CD4-positive, alpha-beta memory T cell (primary cell): ENCODE measurements around the gene CLNK. TPM values are rescaled to one million over a fixed set of nuclear protein-coding genes. Genes with fewer than 3 reads are reported as not detected.

Source experiments
- CTCF ChIA-PET: fragments of 350-600 bp; sonication (Branson Sonifier 250); formaldehyde crosslinking; loops from one replicate; lab custom pipeline; 2021; ENCODE audit warnings: inconsistent platforms; ENCODE audit not compliant: partially characterized antibody; lab: Charles Lee
- POLR2A ChIA-PET: fragments of 350-600 bp; sonication (Branson Sonifier 250); formaldehyde crosslinking; loops from one replicate; lab custom pipeline; 2021; ENCODE audit not compliant: partially characterized antibody; lab: Charles Lee
- DNase-seq, 5 donors: peaks; one replicate each; pipeline versions ENCODE4 v3.0.0 to v3.0.0-alpha.2; 2020 to 2022; ENCODE audit warnings: mixed read lengths in 1 of 5
- H3K27ac ChIP-seq: one replicate; pipeline ENCODE4 v1.7.0; 2013; ENCODE audit warnings: low read depth, low read length
- H3K27me3 ChIP-seq: 2 replicates; pipeline ENCODE4 v1.7.0; 2013; ENCODE audit warnings: mild to moderate bottlenecking, low read length, moderate library complexity; ENCODE audit not compliant: insufficient read depth
- H3K36me3 ChIP-seq: 2 replicates; pipeline ENCODE4 v1.7.0; 2013; ENCODE audit warnings: mild to moderate bottlenecking, low read length, moderate library complexity; ENCODE audit not compliant: insufficient read depth
- H3K4me1 ChIP-seq: 2 replicates; pipeline ENCODE4 v1.7.0; 2013; ENCODE audit warnings: mild to moderate bottlenecking, low read length, moderate library complexity; ENCODE audit not compliant: insufficient read depth
- H3K4me3 ChIP-seq, 2 donors: one replicate each; pipeline ENCODE4 v1.7.0; 2013; ENCODE audit warnings: low read length in 2 of 2, mild to moderate bottlenecking in 1 of 2
- H3K9me3 ChIP-seq, 2 donors: one replicate each; pipeline ENCODE4 v1.7.0; 2013; ENCODE audit warnings: low read length in 2 of 2, control low read depth in 1 of 2; ENCODE audit not compliant: control insufficient read depth in 1 of 2
- H3K27ac Mint-ChIP-seq, 7 donors: one replicate each; pipeline ENCODE4 v1.8.0; 2020 to 2021; ENCODE audit warnings: mixed read lengths in 7 of 7, mild to moderate bottlenecking in 6 of 7, inconsistent platforms in 3 of 7, moderate library complexity in 3 of 7
- H3K27me3 Mint-ChIP-seq, 2 donors: one replicate each; pipeline ENCODE4 v1.8.0; 2020 to 2021; ENCODE audit warnings: mixed read lengths in 2 of 2
- H3K36me3 Mint-ChIP-seq, 2 donors: one replicate each; pipeline ENCODE4 v1.8.0; 2020 to 2021; ENCODE audit warnings: mixed read lengths in 2 of 2, inconsistent platforms in 1 of 2, mild to moderate bottlenecking in 1 of 2
- H3K4me1 Mint-ChIP-seq, 4 donors: one replicate each; pipeline ENCODE4 v1.8.0; 2020 to 2021; ENCODE audit warnings: mixed read lengths in 4 of 4, mild to moderate bottlenecking in 1 of 4
- H3K4me3 Mint-ChIP-seq, 8 donors: one replicate each; pipeline ENCODE4 v1.8.0; 2020 to 2021; ENCODE audit warnings: mixed read lengths in 8 of 8, mild to moderate bottlenecking in 7 of 8, moderate library complexity in 6 of 8, inconsistent platforms in 3 of 8
- H3K9me3 Mint-ChIP-seq, 8 donors: one replicate each; pipeline ENCODE4 v1.8.0; 2020 to 2021; ENCODE audit warnings: mixed read lengths in 8 of 8, mild to moderate bottlenecking in 5 of 8, inconsistent platforms in 3 of 8, moderate library complexity in 1 of 8
- intact Hi-C: fragments of 100-400 bp; cut with micrococcal nuclease; formaldehyde crosslinking; loops from one replicate; pipeline ENCODE4 v1.15.1; 2023
- polyA plus RNA-seq, 2 donors: library from polyadenylated mRNA; unstranded; fragments of 300-500 nt; fragmentation: Illumina TruSeq; gene quantifications; one replicate each; pipeline ENCODE4 v1.2.3, GENCODE V29; 2021
- total RNA-seq, 2 experiments: library from RNA; stranded (reverse); gene quantifications; one replicate each; pipeline ENCODE4 v1.2.3, GENCODE V29; 2021

CLNK gene
- total and polyA plus RNA-seq, 4 experiments from 2014 or later: 0.11 to 0.29 TPM; not detected in 2

DNA sequence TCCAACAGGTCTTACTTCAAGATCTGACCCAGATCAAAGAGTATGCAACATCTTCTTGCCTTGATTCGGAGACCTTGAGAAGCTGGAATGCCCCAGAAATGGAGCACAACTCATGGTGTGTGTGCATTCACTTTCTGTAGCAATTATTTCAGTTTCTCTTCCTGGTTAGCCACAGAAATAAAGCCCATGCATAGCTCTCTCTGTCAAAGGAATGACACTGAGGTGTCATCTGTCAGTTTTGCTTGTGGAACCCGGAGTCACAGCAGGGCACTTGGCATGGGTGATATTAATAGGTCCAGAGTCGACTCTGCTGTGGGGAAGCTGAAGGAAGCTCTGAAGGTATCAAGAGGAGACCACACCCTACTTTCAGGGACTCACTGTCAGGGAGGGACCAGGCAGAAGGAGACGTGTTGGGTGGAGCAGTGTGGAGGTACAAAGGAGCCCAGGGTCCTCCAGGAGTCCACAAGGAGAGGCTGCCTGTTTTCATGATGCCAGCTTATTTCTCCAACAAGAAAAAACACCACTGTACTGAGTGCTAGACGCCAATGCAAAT is 10.7 kb downstream of the CLNK start:
- ChIA-PET POLR2A (no interaction called here), CTCF (no interaction called here)
- Mint-ChIP-seq H3K36me3 (no peaks in the 10 kb centered on the region), H3K4me3 (no peak overlapping the region), H3K4me1 (peaks cover 0 to 14% (median 2%) of the 10 kb centered on the region in 4 donors), H3K27ac (peak overlapping the region in 1 of 7 donors; percentile 3), H3K9me3 (peaks cover 0 to 3% (median 0%) of the 10 kb centered on the region in 8 donors), H3K27me3 (no peaks in the 10 kb centered on the region)
- intact Hi-C loops: no loop called here
- no peak overlapping the region for H3K27ac ChIP-seq
- peaks cover 23% of the 10 kb centered on the region for H3K4me1 ChIP-seq
- H3K9me3 ChIP-seq: no peaks in the 10 kb centered on the region
- H3K4me3 ChIP-seq: no peak overlapping the region
- H3K36me3 ChIP-seq: no peaks in the 10 kb centered on the region
- H3K27me3 ChIP-seq: no peaks in the 10 kb centered on the region
- no peak for DNase-seq

DNA sequence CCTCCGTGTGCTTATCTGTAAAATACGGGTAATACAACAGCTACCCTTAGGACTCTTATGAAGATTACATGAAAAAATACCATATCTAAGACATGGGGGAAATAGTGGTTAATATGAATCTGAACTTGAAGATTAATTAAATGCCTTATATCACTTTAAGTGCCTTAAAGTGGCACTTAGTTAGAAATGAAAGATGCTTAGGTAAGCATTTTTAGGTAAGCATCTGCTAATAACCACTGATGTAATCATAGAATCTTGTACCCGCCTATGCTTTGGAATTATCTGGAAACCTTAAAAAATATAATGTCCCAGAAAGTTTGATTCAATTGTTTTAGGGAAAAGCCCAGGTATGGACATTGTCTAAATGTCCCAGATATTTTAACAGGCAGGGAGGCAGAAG is 12.2 kb downstream of the CLNK start:
- Histone ChIP-seq H3K4me1 (peaks cover 23% of the 10 kb centered on the region), H3K27me3 (no peaks in the 10 kb centered on the region), H3K36me3 (no peaks in the 10 kb centered on the region), H3K9me3 (no peaks in the 10 kb centered on the region), H3K27ac (no peak overlapping the region), H3K4me3 (no peak overlapping the region)
- H3K36me3 Mint-ChIP-seq: no peaks in the 10 kb centered on the region
- H3K9me3 Mint-ChIP-seq: peaks cover 0 to 3% (median 0%) of the 10 kb centered on the region in 8 donors
- peak overlapping the region in 1 of 7 donors; percentile 79 for H3K27ac Mint-ChIP-seq
- POLR2A ChIA-PET: interaction anchor here (0.9 kb wide), 1 partner anchor 799 kb away, joined by 3 read pairs; no protein-coding TSS in a partner anchor
- intact Hi-C loops: no loop called here
- no peak overlapping the region for H3K4me3 Mint-ChIP-seq
- no peaks in the 10 kb centered on the region for H3K27me3 Mint-ChIP-seq
- no peak for DNase-seq
- CTCF ChIA-PET: interaction anchor here (1.1 kb wide), 1 partner anchor 221 kb away, joined by 3 read pairs; no protein-coding TSS in a partner anchor
- peaks cover 0 to 14% (median 2%) of the 10 kb centered on the region in 4 donors for H3K4me1 Mint-ChIP-seq

DNA sequence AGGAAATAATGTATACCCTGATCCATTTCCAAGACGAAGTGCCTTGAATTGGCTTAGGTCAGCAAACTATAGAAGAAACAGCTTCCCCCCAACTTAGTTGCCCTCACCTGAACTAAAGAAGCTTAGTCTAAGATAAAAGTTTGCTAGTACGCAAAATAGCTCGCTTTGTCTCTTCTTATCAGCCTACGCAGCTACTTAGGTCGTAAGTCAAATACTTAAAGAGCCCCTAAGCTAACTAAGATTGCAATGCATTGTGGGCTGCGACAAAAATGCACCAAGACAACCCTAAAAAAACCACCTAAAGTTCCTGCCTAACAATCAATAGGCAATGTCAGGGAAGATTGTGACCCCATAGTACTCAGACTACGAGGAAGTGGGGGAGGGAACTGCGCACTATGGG is 12.8 kb downstream of the CLNK start:
- POLR2A ChIA-PET: interaction anchor here (0.9 kb wide), 1 partner anchor 800 kb away, joined by 3 read pairs; no protein-coding TSS in a partner anchor
- no peaks in the 10 kb centered on the region for H3K36me3 Mint-ChIP-seq
- DNase-seq: no peak
- intact Hi-C loops: no loop called here
- H3K9me3 Mint-ChIP-seq: peaks cover 0 to 3% (median 0%) of the 10 kb centered on the region in 8 donors
- peak overlapping the region in 1 of 8 donors; percentile 18 for H3K4me3 Mint-ChIP-seq
- CTCF ChIA-PET: interaction anchor here (1.1 to 3.3 kb wide), 2 partner anchors 11 to 222 kb away, joined by 3 to 10 read pairs; no protein-coding TSS in a partner anchor
- H3K9me3 ChIP-seq: no peaks in the 10 kb centered on the region
- H3K4me1 ChIP-seq: peaks cover 23% of the 10 kb centered on the region
- H3K36me3 ChIP-seq: no peaks in the 10 kb centered on the region
- peaks cover 0 to 14% (median 2%) of the 10 kb centered on the region in 4 donors for H3K4me1 Mint-ChIP-seq
- H3K27ac Mint-ChIP-seq: peak overlapping the region in 6 of 7 donors; percentile 9 to 92 (median 60)
- H3K27me3 ChIP-seq: no peaks in the 10 kb centered on the region
- no peak overlapping the region for H3K27ac ChIP-seq
- H3K27me3 Mint-ChIP-seq: no peaks in the 10 kb centered on the region
- no peak overlapping the region for H3K4me3 ChIP-seq

DNA sequence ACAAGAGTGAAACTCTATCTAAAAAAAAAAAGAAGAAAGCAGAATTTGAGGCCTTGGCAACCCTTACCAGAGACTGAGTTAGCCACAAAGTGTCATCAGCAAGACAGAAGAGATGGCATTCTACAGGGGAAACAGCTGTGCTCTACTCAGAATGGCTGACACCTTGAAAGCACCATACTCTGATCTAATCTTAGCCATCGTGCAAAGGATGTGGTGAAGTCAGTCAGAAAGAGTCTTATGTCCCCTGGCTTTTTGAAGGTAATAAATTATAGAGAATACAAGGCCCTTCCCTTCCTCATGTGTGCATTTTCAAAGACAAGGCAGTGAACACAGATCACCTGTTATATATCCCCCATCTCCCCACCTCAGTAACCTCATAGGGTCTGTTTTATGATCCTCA is 13.2 kb downstream of the CLNK start:
- Mint-ChIP-seq H3K4me3 (peak overlapping the region in 2 of 8 donors; percentile 18 to 23), H3K27ac (peak overlapping the region; percentile 9 to 92 (median 64)), H3K9me3 (peaks cover 0 to 3% (median 0%) of the 10 kb centered on the region in 8 donors), H3K27me3 (no peaks in the 10 kb centered on the region), H3K4me1 (peaks cover 0 to 14% (median 2%) of the 10 kb centered on the region in 4 donors), H3K36me3 (no peaks in the 10 kb centered on the region)
- H3K4me3 ChIP-seq: no peak overlapping the region
- H3K27ac ChIP-seq: no peak overlapping the region
- no peaks in the 10 kb centered on the region for H3K27me3 ChIP-seq
- H3K36me3 ChIP-seq: no peaks in the 10 kb centered on the region
- intact Hi-C loops: no loop called here
- peak; percentile 35 to 77 (median 56) for DNase-seq
- ChIA-PET CTCF (interaction anchor here (1.1 to 3.3 kb wide), 2 partner anchors 11 to 222 kb away, joined by 3 to 10 read pairs; no protein-coding TSS in a partner anchor), POLR2A (interaction anchor here (0.9 kb wide), 1 partner anchor 800 kb away, joined by 3 read pairs; no protein-coding TSS in a partner anchor)
- no peaks in the 10 kb centered on the region for H3K9me3 ChIP-seq
- peaks cover 23% of the 10 kb centered on the region for H3K4me1 ChIP-seq

DNA sequence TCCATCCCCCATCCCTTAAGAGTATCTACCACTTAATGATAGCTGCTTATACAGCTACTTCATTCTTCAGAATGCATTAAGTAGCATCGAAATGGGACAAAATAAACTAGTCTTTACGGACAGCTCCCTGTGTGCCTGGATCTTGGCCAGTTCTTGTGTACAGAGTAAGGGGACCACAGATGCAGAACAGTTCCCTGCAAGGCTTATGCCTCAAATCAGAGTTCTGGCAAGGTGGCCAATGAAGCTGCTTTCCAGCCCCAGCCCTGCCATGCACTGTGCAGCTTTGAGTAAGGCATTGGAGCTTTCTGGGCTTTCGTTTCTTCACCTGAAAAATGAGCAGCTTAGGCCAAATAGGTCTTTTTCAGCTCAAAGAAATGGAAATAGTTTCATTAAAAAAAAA is 14.2 kb downstream of the CLNK start:
- DNase-seq: no peak
- Mint-ChIP-seq H3K27me3 (no peaks in the 10 kb centered on the region), H3K27ac (peak overlapping the region in 1 of 7 donors; percentile 8), H3K4me1 (peaks cover 0 to 14% (median 2%) of the 10 kb centered on the region in 4 donors), H3K36me3 (no peaks in the 10 kb centered on the region), H3K4me3 (no peak overlapping the region), H3K9me3 (peaks cover 0 to 3% (median 0%) of the 10 kb centered on the region in 8 donors)
- Histone ChIP-seq H3K9me3 (no peaks in the 10 kb centered on the region), H3K27me3 (no peaks in the 10 kb centered on the region), H3K27ac (no peak overlapping the region), H3K36me3 (no peaks in the 10 kb centered on the region), H3K4me1 (peaks cover 23% of the 10 kb centered on the region), H3K4me3 (no peak overlapping the region)
- CTCF ChIA-PET: interaction anchor here (0.8 to 3.3 kb wide), 2 partner anchors 10 to 30 kb away, joined by 3 to 10 read pairs; no protein-coding TSS in a partner anchor
- intact Hi-C loops: no loop called here
- POLR2A ChIA-PET: interaction anchor here (0.5 kb wide), 1 partner anchor 553 kb away, joined by 3 read pairs; no protein-coding TSS in a partner anchor

DNA sequence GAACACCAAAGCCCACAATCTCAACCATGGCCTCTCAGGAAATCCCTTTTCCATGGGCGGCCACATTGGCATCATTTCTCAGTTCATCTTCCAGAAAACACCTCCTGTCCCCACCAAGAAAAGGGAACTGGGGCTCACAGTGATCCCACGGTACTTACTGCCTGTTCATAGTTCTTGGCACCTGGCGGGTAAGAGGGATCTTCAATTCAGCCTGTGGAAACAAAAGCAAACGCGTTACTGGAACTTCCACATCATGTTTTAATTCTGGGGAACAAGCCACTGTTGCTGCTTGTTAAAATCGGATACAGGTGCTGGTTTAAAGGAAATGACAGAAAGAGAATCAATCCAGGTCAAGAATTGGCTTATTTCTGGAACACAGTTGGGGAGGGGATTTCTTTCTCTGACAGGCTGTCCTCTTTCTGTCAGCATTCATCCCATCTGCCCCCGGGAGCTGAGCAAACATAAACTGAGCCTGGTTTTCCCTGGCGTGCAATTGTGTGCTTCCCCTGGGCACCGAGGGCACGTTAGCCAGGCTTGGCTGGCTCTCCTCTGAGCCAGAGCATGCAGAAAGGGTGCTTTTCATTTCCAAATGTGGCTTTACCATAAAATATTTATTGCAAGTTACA is 16.8 kb downstream of the CLNK start:
- ChIA-PET POLR2A (no interaction called here), CTCF (no interaction called here)
- no peak for DNase-seq
- Mint-ChIP-seq H3K36me3 (no peaks in the 10 kb centered on the region), H3K27ac (peak overlapping the region in 1 of 7 donors; percentile 82), H3K4me1 (peaks cover 0 to 14% (median 2%) of the 10 kb centered on the region in 4 donors), H3K9me3 (peaks cover 0 to 3% (median 0%) of the 10 kb centered on the region in 8 donors), H3K4me3 (no peak overlapping the region), H3K27me3 (no peaks in the 10 kb centered on the region)
- no peak overlapping the region for H3K27ac ChIP-seq
- H3K4me3 ChIP-seq: no peak overlapping the region
- intact Hi-C loops: no loop called here
- no peaks in the 10 kb centered on the region for H3K36me3 ChIP-seq
- H3K27me3 ChIP-seq: no peaks in the 10 kb centered on the region
- peaks cover 20% of the 10 kb centered on the region for H3K4me1 ChIP-seq
- H3K9me3 ChIP-seq: no peaks in the 10 kb centered on the region

DNA sequence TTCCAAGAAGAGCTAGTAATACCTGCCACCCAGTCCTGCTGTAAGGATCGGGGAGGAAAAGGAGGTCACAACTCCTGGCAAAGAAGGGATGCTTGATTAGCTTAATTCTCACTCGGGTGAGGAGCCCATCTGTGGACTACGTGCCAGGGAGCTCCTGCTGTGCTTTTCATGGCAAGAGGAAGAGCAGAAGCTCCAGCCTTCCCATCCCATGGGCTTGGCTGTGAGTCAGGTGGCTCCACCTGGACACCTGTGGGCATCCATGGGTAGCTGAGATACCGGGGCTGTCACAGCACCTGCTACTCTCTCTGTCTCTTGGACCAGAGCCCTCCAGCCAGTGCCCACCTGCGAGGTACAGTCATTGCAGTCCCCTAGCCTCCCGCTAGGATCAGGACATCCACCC is 18.0 kb downstream of the CLNK start:
- ChIA-PET POLR2A (no interaction called here), CTCF (no interaction called here)
- H3K4me3 ChIP-seq: no peak overlapping the region
- intact Hi-C loops: no loop called here
- Mint-ChIP-seq H3K4me3 (no peak overlapping the region), H3K27ac (no peak overlapping the region), H3K36me3 (no peaks in the 10 kb centered on the region), H3K27me3 (no peaks in the 10 kb centered on the region), H3K9me3 (peaks cover 0 to 3% (median 0%) of the 10 kb centered on the region in 8 donors), H3K4me1 (peaks cover 0 to 5% (median 1%) of the 10 kb centered on the region in 4 donors)
- no peaks in the 10 kb centered on the region for H3K27me3 ChIP-seq
- no peak overlapping the region for H3K27ac ChIP-seq
- no peaks in the 10 kb centered on the region for H3K36me3 ChIP-seq
- peaks cover 8% of the 10 kb centered on the region for H3K4me1 ChIP-seq
- H3K9me3 ChIP-seq: no peaks in the 10 kb centered on the region
- DNase-seq: no peak
